IPS-18a (cell line): ENCODE results near the gene NPL.

ENCODE experiments used
- H3K27ac ChIP-seq: one replicate; pipeline ENCODE4 v1.5.1; 2013; ENCODE audit warnings: low read length
- H3K27me3 ChIP-seq: one replicate; pipeline ENCODE4 v1.6.1; 2013; ENCODE audit warnings: mild to moderate bottlenecking, low read length; ENCODE audit not compliant: control insufficient read depth, insufficient read depth
- H3K36me3 ChIP-seq: one replicate; pipeline ENCODE4 v1.6.1; 2013; ENCODE audit warnings: low read depth, low read length; ENCODE audit not compliant: control insufficient read depth
- H3K4me1 ChIP-seq: one replicate; pipeline ENCODE4 v1.6.1; 2013; ENCODE audit warnings: low read depth, low read length; ENCODE audit not compliant: control insufficient read depth
- H3K4me3 ChIP-seq: one replicate; pipeline ENCODE4 v1.5.1; 2013; ENCODE audit warnings: low read length
- H3K9ac ChIP-seq: one replicate; pipeline ENCODE4 v1.6.1; 2013; ENCODE audit warnings: mild to moderate bottlenecking, low read length, moderate library complexity
- H3K9me3 ChIP-seq: one replicate; pipeline ENCODE4 v1.6.1; 2013; ENCODE audit warnings: low read depth, low read length; ENCODE audit not compliant: control insufficient read depth

NPL gene

DNA sequence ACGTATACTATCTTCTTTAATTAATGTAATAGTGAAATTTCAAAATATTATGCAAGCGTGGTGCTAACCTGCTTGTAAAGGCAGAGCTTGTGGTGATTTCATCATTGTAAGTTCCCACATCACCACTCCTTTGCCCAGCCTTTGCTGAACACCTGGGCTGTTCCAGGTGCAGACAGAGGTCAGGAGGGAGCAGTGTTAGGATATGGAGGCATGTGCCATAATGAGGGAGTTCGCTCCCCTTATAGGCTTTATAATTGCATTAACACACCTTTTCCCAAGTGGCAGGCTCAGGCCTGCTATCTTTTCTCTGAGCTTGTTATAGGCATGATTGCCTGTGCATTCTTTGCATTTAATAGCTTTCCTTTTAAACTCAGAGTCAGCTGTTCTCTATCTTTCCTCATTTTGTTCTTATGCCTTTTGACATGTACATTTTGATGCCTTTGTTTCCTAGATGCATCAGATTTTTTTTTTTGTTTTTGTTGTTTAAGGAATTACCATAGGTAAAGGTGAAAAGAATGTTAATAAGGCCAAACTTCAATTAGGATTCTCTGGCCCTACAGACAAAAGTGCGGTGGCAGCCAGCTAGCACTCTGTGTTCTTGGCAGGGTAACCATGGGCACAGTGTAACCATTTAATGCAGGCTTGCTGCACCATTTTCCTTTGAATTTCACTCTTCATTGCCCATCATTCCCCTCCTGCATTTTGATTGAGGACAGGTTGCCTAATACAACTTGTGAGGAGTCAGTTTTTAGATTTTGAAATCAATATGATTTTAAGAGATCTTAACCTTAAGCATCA, 12.6 kb downstream of the NPL start:
- Histone ChIP-seq H3K4me3 (no peak overlapping the region), H3K27me3 (no peaks in the 10 kb centered on the region), H3K27ac (no peak overlapping the region), H3K9me3 (no peaks in the 10 kb centered on the region), H3K36me3 (no peaks in the 10 kb centered on the region), H3K4me1 (peaks cover 15% of the 10 kb centered on the region), H3K9ac (no peak overlapping the region)

GRCh38 chr1:182803846-182804245, 14.3 kb downstream of the NPL start:
- H3K9me3 ChIP-seq, result no peaks in the 10 kb centered on the region
- no peak overlapping the region for H3K9ac ChIP-seq
- no peak overlapping the region for H3K4me3 ChIP-seq
- H3K27ac ChIP-seq, result no peak overlapping the region
- peaks cover 15% of the 10 kb centered on the region for H3K4me1 ChIP-seq
- no peaks in the 10 kb centered on the region for H3K36me3 ChIP-seq
- H3K27me3 ChIP-seq, result no peaks in the 10 kb centered on the region

DNA sequence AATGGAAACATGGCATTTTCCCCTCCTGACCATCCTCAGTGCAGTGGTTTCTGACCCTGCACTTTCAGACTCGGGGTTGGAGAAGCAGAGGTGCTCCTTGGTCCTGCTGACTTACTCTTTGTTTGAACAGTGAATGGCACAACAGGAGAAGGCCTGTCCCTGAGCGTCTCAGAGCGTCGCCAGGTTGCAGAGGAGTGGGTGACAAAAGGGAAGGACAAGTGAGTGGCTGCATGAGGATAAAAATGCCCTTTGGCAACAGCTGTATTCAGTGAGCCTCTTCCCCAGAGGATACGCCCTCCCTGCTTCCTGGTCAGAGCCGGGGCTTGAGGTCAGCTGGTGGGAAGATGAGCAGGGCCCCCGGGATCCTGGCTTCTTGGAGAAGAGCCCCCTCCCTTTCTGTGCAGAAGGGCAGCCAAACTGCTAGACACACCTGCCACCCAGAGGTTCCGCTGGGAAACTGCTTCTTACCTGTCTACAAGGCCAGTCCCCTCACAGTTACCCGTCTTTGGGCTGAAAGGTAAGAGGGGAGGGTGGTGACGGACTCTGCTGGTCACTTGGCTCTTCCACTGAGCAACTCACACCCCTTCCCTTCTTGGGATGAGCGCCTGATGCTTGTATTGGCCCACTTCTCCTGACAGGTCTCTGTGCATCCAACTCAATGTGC, 16.6 kb downstream of the NPL start:
- no peaks in the 10 kb centered on the region for H3K27me3 ChIP-seq
- H3K36me3 ChIP-seq, result no peaks in the 10 kb centered on the region
- no peak overlapping the region for H3K9ac ChIP-seq
- H3K9me3 ChIP-seq, result no peaks in the 10 kb centered on the region
- peaks cover 15% of the 10 kb centered on the region for H3K4me1 ChIP-seq
- H3K27ac ChIP-seq, result no peak overlapping the region
- no peak overlapping the region for H3K4me3 ChIP-seq

- no peak overlapping the region for H3K4me3 ChIP-seq
- no peaks in the 10 kb centered on the region for H3K9me3 ChIP-seq
- peaks cover 6% of the 10 kb centered on the region for H3K4me1 ChIP-seq
- no peaks in the 10 kb centered on the region for H3K36me3 ChIP-seq
- no peak overlapping the region for H3K9ac ChIP-seq
- no peaks in the 10 kb centered on the region for H3K27me3 ChIP-seq
- H3K27ac ChIP-seq, result no peak overlapping the region
Observed at GRCh38 chr1:182807907-182808306, 18.3 kb downstream of the NPL start.

DNA sequence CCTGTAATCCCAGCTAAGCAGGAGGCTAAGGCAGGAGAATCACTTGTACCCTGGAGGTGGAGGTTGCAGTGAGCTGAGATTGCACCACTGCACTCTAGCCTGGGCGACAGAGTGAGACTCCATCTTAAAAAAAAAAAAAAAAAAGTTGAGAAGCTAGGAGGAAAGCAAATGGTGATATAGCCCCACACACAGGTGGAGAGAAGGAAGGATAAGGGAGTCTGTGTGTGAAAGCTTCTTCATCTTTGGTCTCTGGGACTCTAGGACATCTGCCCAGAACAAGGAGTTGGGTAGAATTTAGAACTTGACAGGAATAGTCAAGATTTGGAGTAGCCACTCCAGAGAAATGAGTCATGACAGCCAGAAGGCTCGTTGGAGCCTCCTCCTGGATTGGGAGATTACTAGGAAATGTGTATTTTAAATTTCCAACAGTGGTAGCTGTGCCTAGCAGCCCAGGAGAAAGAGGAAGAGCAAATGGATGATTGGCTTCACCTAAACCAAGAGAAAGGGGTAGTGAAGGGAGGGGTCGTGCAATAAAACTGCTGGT, 19.9 kb downstream of the NPL start:
- no peaks in the 10 kb centered on the region for H3K9me3 ChIP-seq
- no peak overlapping the region for H3K4me3 ChIP-seq
- H3K27me3 ChIP-seq, result no peaks in the 10 kb centered on the region
- no peak overlapping the region for H3K9ac ChIP-seq
- H3K36me3 ChIP-seq, result no peaks in the 10 kb centered on the region
- peaks cover 6% of the 10 kb centered on the region for H3K4me1 ChIP-seq
- no peak overlapping the region for H3K27ac ChIP-seq

- H3K4me3 ChIP-seq, result no peak overlapping the region
- H3K27me3 ChIP-seq, result no peaks in the 10 kb centered on the region
- H3K4me1 ChIP-seq, result no peaks in the 10 kb centered on the region
- H3K27ac ChIP-seq, result no peak overlapping the region
- no peak overlapping the region for H3K9ac ChIP-seq
- no peaks in the 10 kb centered on the region for H3K9me3 ChIP-seq
- H3K36me3 ChIP-seq, result no peaks in the 10 kb centered on the region
Observed at GRCh38 chr1:182811975-182812722, 22.6 kb downstream of the NPL start.

GRCh38 chr1:182816863-182817262, 27.3 kb downstream of the NPL start:
- Histone ChIP-seq H3K4me1 (no peaks in the 10 kb centered on the region), H3K4me3 (no peak overlapping the region), H3K27ac (no peak overlapping the region), H3K9ac (no peak overlapping the region), H3K27me3 (no peaks in the 10 kb centered on the region), H3K9me3 (no peaks in the 10 kb centered on the region), H3K36me3 (no peaks in the 10 kb centered on the region)

- no peaks in the 10 kb centered on the region for H3K4me1 ChIP-seq
- no peak overlapping the region for H3K9ac ChIP-seq
- no peaks in the 10 kb centered on the region for H3K9me3 ChIP-seq
- no peak overlapping the region for H3K27ac ChIP-seq
- no peaks in the 10 kb centered on the region for H3K36me3 ChIP-seq
- no peaks in the 10 kb centered on the region for H3K27me3 ChIP-seq
- no peak overlapping the region for H3K4me3 ChIP-seq
Observed at GRCh38 chr1:182817802-182818201, 28.2 kb downstream of the NPL start.

GRCh38 chr1:182823220-182823619, 33.6 kb downstream of the NPL start:
- Histone ChIP-seq H3K27ac (no peak overlapping the region), H3K4me3 (no peak overlapping the region), H3K36me3 (no peaks in the 10 kb centered on the region), H3K27me3 (no peaks in the 10 kb centered on the region), H3K4me1 (no peaks in the 10 kb centered on the region), H3K9ac (no peak overlapping the region), H3K9me3 (no peaks in the 10 kb centered on the region)

DNA sequence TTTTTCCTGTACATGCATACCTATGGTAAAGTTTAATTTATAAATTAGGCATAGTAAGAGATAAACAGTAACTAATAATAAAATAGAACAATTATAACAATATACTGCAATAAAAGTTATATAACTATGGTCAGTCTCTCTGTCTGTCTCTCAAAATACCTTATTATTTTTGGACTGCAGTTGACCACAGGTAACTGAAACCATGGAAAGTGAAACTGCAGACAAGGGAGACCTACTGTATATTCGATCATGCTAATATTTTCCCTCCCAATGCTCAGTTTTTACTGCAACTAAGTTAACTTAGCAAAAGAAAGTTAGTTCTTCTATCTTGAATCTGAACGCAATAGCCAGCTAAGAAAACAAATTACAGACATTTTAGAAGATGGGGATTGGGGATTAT, 37.3 kb downstream of the NPL start:
- Histone ChIP-seq H3K27me3 (no peaks in the 10 kb centered on the region), H3K9ac (no peak overlapping the region), H3K9me3 (no peaks in the 10 kb centered on the region), H3K4me3 (no peak overlapping the region), H3K36me3 (no peaks in the 10 kb centered on the region), H3K27ac (no peak overlapping the region), H3K4me1 (no peaks in the 10 kb centered on the region)

- Histone ChIP-seq H3K27me3 (no peaks in the 10 kb centered on the region), H3K9me3 (no peaks in the 10 kb centered on the region), H3K9ac (no peak overlapping the region), H3K4me3 (no peak overlapping the region), H3K36me3 (no peaks in the 10 kb centered on the region), H3K4me1 (no peaks in the 10 kb centered on the region), H3K27ac (no peak overlapping the region)
Observed at GRCh38 chr1:182829285-182829932, 39.8 kb downstream of the NPL start.
